Glomerular visceral epithelial cell (primary cell): ENCODE results near the gene TIGD3.
A peak's percentile ranks its signal among the peaks of the same experiment; 100 is the strongest.

Source experiments
- DNase-seq: peaks from one replicate; pipeline ENCODE4 v3.0.0-alpha.2; 2016; ENCODE audit errors: extremely low spot score

The TIGD3 gene, protein sequence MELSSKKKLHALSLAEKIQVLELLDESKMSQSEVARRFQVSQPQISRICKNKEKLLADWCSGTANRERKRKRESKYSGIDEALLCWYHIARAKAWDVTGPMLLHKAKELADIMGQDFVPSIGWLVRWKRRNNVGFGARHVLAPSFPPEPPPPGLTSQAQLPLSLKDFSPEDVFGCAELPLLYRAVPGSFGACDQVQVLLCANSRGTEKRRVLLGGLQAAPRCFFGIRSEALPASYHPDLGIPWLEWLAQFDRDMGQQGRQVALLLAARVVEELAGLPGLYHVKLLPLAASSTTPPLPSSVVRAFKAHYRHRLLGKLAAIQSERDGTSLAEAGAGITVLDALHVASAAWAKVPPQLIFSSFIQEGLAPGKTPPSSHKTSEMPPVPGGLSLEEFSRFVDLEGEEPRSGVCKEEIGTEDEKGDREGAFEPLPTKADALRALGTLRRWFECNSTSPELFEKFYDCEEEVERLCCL

DNA sequence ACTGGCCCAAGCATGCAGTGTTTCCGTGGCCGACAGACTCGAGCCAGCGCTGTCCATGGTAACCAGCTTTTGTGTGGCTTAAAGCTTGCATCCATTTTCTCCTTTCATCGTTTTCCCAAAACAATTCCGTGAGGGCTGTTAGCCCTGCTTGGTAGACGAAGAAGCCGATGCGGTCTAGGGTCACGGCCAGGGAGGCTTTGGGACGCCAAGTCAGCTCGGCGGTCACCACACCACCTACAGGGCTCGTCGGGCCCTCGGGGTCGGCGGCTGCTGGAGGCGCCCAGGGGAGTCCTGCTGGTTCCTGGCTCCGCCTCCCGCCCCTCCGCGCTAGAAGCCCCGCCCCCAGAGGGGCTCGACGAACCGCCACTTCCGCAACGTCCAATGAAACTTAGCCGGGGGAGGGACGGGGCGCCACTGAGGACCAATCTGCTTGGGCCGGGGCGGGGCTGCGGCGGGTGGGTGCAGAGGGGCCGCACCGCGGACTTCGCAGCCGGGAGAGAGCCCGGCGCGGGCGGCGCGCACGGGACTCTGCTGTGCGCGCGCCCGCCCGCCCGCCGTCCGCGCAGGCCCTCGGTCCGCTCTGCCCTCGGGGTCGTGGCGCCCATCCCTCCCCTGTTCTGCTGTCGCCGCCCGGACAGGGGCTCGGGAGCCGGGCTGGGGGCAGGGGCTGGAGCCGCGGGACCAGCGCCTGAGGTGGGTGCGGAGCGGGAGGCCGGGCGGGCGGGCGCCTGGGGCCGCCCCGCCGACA, at the start of gene TIGD3:
Gene TIGD3, plus strand, starts transcription at position 487 of the 748 bp plus-strand sequence. CDS start 1,058 bp downstream, outside the sequence.
- peak; percentile 95 for DNase-seq

DNA sequence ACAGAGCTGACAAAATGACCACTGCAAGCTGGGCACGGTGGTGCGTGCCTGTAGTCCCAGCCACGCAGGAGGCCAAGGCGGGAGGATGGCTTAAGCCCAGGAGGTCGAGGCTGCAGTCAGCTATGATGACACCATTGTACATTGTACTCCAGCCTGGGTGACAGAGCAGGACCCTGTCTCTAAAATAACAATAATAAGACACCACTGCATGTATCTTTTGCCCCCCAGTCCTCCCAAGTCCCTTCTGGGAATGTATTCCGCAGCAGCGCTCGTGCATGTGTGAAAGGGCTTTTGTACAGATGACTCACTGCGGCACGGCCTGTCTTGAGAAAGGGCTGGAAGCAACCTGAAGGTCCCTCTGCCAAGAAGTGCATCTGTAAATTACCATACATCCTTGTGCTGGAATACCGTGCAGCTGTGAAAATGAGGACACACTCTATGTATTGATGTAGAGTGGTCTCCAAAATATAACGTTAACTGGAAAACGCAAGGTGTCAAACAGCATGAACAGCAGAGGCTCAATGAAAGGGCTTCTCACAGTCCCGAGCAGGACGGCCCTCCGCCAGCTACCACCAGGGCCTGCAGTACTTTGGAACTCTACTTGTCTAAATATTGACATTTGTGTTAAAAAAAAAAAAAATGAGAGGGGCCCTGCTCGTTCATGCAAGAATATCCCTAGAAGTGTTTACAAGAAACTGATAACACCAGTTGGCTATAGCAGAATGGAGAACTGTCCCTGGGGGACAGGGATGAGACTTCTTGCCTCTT, 48.9 kb upstream of the TIGD3 start:
- peak; percentile 39 for DNase-seq

DNA sequence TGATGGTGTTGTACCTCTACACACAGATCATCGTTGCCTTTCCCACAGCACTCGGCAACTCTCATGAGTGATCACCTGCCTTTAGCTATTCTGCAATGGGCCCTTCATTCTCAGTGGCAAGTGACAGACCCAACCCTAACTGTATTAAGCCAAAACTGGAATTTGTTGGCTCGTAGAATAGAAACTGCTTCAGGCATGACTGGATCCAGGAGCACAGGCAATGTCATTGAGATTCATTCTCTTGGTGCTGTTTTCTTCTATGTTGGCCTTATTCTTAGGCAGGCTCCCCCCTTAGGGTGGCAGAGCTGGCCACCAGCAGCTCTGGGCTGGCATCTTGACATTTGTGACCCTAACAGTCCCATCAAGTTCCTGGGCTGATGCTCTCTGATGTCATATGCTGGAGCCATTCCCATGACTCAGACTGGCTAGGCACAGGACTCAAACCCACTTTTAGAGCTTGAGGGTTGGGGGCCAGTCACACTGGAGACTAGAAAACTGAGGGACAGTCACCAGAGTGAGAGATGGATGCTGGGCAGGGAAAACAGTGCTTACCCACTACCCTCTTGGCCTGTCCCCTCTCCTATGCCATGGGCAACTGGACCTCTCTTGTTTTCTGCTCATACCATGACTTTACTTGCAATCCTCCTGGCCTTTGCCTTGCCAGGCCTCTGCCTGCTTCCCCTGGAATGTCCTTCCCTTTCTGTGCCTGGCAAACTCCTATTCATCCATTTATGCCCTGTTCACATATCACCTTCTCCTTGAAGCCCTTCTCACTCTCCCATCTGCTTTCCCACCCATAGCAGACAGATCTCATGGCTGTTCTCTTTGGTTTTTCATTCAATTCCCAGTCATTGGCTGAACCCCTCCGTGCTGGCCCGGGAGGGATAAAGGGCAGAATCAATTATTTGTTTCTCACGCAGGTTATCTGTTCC, 47.0 kb upstream of the TIGD3 start:
- DNase-seq, result no peak

DNA sequence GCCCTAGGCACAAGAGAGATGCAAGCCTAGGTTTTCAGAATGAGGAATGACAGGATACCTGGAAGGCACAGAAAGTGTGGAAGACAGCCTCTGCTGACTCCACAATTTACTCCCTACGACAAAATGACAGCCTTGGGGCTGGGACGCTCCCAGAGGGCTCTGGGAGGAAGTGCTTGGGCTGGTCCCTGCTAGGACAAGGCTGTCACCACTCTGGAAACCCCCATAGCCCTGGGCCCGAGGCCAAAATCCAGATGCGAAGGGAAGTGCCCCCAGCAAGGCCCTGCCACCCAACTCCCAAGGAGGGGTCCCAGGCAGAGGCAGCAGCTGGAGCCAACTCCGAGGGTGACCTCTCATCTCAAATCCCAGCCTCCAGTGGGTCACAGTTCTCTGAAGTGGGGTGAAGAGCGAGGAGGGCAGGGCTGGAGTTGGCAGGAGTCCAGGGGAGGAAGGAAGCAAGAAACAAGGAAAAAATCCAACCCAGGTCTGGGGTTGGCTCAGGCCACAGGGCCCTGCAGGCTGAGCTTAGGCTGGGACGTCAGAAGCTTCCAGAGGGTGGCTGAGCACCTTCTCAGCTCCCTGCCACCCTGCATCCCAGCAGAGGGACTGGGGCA, 46.2 kb upstream of the TIGD3 start:
- DNase-seq, result no peak

DNA sequence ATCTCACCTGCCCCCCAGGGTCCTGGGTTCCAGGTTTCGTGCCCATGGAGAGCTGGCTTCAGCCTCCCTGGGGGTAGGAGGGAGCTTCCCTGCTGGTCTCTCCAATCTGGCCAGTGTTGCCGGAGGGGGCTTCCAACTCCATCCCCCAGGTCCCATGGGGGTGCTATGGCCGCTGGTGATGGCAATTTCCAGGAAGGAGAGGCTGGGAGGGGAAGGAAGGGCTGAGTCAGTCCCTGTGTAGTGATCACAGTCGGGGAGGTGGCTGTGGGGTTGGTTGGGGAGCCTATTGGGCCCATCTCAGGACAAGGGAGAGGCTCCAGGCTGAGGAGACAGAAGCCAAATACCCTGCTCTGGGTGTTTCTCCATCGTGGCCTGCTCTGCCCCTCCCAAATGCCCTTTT, 45.5 kb upstream of the TIGD3 start:
- no peak for DNase-seq

DNA sequence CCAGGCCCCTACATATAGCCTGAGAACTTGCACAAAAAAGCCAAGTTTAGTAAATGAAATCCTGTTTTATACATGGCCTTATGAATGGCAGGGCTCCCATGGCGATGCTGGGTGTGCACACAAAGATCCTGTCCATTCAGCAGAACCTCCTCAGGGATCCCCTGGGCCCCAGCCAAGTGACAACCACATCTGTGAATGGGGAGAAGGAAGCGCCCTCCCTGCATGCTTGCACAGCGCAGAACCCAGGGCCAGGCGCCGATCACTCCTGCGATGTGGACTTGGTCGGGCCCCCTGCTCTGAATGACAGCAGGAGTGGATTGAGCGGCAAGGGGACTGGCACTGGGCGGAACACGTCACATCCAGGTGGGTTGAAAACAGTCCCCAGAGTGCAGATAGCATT, 44.3 kb upstream of the TIGD3 start:
- no peak for DNase-seq

DNA sequence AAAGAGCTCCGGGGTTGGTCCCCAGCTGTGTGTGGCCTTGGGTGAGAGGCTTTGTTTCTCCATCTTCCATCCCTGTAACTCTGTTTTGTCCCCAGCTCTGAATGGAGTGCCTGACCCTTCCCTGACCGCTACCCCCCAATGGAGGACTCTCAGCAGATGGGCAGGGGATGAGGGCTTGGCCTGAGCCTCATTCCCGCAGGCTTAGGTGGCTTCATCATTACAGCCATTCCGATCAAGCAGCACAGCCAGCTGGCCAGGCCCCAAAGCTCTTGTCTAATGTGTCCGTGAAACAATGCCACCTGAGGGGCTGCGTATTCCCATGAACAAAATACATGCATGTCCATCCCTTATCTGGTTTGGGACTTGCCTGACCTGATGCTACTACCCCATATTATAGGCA, 43.8 kb upstream of the TIGD3 start:
- no peak for DNase-seq

DNA sequence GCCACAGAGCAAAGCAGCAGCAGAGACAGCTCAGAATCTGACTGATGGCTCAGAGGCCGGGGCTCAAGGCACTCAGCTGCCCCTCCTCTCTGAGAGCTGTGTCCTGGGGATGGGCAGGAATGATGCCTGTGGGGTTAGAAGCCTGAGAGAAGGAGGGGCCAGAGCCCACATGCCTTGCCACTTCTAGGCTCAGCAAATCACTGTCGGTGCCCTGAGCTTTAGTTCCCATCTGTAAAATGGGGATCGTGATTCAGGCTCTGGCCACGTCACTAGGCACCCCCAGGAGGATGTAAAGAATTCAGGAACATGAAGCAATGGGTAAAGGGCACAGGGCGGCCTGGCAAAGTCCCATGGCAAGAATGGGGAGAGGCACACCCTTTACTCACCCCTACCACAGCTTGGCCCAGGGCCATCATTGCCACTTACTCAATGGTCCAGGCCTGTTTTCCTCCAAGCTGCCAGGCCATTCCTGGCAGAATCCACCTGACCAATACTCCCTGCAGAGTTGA, 43.3 kb upstream of the TIGD3 start:
- no peak for DNase-seq

DNA sequence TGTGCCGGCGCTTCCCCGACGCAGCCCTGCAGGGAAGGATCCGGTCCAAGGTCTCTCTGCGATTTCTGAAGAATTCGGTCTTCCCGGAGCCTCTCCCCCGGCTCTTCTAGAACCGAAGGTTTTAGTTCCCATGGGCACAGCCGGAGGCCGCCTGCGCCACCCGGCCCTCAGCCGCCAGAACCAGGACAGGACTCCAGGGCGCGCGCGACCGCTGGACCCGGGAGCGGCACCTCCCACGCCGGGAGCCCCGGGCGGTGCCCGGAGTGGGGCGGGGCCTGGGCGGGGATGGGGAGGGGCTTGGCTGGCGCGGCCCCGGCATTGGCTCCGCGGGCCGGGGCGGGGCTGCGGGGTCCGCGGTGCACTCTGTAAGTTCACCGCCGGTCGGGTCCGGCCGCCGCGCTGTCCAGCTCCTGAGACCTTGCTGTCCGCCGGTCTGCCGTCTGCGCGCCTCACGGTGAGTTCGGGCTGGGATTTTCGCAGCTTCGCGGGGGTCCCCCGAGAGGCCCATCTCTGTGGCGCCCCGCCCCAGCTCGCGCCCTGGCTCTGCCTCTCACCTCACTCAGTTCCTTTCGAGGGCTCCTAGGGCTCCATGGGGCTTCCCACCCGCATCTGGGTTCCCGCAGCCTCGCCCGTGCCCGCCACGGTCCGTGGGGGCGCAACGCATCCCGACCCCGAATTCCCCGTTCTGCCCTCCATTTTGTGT, 39.9 kb upstream of the TIGD3 start, which contains the start of gene CDC42EP2:
Gene CDC42EP2, plus strand, starts transcription at position 366 of the 703 bp plus-strand sequence. CDS start 6,033 bp downstream, outside the sequence.
- DNase-seq, result peak; percentile 88

DNA sequence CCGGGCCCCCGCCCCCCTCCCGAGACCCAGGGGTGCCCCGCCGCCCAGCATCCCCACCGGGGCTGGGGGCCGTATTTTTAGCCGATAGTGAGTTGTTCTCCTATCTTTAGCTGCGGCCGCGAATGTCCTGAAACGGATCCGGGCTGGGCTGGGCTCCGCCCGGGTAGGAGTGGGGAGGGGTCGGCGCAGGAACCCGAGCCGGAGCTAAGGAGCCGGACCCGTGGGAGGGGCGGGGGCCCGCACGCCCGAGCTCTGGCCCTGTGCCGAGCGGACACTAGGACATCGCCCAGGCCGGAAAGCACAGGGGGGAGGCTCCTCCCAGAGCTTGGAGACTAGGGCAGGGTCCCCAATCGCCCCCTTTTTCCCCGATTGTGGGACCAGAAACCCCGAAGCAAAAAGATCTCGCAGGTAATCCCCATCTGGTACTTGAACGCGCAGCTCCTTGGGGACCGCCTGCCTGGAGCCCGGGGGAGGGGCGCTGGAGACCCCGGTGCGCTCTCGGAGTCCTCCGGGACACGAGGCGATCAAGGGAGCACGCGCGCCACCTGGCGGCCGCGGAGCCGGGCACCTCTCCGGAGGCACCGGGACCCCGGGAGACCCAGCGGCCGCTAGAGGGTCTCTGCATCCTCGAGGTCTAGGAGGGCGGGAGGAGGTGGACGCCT, 39.2 kb upstream of the TIGD3 start:
- DNase-seq, result peak; percentile 77

DNA sequence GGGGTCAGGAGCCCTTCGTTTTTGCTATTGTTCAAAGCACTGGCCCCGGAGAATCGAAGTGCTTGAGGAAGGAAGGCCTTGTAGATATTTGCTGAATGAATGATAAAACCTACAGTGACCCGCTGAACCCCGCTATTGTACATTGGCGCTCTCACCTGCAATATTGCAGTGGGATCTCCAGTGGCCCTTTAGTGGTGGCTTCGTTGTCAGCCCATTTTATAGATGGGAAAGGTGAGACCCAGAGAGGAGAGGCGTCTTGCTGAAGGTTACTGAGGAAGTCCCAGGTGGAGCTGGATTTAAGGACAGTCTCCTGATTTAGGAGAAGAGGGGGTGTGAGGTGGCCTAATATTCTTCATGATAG, 38.7 kb upstream of the TIGD3 start:
- no peak for DNase-seq

DNA sequence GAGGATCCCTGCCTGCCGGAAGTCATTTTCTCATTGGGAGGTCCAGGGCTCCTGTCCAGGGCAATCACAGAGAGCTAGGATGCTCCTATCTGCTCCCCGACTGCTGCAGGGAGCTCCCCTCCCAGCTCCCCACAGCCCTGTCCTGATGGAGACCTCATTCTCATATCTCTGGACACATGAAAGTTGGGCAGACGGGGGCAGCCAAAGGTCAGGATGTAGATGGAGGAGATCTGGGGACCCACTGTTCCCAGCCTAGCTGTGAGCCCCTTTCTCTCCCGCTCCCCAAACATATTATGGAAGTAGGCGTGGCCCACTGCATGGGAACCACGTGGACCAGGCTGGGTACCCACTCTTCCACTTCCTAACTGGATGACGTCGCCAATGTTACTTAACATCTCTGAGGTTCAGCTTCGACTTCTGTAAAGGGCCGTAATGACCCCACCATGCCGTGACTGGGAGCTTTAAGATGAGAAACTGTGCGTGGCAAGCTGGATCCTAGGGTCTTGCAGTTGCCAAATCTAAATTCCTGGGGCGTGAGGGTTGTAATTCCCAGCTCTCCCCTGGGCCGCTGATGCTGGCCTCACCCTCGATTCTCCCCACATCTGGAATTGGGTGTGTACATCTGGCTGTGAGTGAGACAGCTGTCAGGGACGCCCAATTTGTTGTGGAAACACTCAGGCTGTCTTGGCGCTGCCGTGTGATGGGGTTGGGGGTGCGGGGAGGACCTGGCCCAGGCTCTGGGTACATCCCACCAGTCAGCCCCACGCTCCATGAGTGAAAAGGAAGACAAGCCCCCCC, 38.1 kb upstream of the TIGD3 start:
- DNase-seq, result no peak

DNA sequence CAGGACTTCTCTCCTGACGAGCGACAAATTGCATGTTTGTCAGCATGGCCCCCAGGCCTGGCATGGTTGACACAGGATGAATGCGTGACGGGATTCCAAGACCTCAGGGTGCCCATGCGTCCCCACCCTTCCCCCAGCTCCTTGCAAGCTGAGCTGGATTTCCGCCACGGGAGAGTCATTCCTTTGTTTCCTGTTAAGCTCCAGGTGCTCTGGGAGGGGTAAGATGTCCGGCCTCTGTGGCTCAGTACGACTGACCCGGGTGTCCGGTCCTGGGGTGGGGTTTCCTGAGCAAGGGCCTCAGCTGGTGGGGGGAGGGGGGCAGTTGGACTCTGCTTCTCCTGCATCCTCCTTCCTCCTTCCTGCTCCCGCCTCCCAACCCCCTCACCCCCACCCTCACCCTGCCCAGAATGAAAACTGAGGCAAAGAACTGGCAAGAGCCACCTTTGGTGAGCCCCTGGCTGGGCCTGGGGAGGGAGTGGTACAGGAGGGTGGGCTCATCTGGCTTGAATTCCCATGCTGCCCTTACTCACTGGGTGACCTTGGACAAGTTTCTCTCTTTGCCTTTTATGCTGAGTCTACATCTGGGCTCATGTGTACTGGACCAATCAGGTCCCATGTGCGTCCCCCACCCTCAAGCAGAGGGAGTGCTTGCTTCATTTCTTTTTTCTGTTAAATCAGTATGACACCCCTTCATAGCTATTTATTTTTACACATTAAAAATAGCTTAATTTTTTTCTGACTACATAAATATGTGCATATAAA, 37.3 kb upstream of the TIGD3 start:
- peak; percentile 84 for DNase-seq

DNA sequence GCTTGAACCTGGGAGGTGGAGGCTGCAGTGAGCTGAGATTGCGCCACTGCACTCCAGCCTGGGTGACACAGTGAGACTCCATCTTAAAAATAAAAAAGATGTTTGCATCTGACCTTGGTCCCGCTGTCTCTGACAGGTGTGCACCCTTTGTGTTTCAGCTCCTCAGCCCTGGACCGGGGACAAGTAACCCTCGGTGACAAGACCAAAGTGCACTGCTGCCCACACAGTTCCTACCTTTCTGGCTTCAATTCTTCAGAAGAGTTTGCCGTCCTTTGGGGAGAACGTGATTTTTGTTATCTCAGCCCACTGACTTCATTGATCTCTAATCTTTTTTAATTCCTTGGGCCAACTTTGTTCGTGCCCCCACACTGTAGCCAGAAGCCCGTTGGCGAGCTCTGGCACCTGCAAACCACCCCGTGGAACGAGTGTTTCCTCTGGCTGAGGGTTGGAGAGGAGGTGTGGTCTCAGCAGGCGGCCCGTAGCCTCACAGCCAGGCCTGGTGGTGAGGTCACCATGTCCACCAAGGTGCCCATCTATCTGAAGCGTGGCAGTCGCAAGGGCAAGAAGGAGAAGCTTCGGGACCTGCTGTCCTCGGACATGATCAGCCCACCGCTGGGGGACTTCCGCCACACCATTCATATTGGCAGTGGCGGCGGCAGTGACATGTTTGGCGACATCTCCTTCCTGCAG, 34.0 kb upstream of the TIGD3 start:
- DNase-seq, result no peak

DNA sequence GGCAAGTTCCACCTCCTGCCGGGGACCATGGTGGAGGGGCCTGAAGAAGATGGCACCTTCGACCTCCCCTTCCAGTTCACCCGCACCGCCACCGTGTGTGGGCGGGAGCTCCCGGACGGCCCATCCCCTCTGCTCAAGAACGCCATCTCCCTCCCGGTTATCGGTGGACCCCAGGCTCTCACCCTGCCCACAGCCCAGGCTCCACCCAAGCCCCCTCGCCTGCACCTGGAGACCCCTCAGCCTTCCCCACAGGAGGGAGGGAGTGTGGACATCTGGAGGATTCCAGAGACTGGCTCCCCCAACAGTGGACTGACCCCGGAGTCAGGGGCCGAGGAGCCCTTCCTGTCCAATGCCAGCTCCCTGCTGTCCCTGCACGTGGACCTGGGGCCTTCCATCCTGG, 33.5 kb upstream of the TIGD3 start:
- no peak for DNase-seq

DNA sequence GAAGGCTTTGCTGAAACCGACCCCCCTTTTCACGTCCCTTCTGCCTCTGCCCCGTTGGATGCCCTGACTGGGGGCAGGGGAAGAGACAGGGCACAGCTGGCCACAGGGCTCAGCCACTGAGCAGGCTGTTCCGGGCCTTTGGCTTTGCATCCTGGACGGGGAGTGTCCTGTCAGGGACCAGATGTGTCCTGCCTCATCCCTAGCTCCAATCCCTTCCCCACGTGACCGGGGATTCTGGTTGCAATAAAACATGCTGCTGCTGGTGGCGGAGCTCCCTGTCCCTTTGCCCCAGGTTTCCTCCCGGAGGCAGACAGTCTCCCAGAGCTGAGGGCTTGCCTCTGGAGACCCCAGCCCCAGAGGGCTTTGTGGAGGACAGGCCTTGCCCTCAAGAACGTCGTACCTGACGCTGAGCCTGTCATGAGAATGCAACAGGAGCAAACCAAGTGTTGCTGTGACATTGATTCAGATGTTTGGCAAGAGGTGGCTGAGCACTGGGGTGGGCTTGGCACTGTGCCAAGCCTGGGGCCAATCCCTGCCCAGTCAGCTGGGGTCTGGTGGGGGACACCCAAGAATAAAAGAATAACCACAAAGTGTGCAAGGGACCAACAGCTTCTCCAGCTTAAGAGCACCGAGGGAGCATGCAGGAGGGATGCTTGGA, 32.6 kb upstream of the TIGD3 start:
- no peak for DNase-seq

DNA sequence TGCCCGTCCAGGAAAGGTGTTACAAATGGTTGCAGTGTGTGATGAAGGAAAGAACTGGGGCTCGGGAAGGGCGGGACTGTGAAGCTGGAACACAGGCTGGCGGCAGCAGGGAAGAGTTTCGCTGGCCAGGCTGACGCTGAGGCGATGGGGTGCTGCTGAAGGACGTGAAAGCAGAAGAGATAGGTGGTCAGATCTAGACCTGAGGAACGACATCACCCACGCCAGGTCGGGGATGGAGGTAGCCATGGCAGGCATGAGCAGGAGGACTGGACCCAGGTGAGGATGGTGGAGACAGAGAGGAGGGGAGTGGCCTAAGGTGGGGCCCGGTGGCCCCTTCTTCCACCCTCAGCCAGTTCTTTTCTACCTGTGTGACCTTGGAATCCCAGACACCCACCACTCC, 30.7 kb upstream of the TIGD3 start:
- DNase-seq, result no peak
